ENCODE measurements around the gene DTX3L.

The DTX3L gene

DNA sequence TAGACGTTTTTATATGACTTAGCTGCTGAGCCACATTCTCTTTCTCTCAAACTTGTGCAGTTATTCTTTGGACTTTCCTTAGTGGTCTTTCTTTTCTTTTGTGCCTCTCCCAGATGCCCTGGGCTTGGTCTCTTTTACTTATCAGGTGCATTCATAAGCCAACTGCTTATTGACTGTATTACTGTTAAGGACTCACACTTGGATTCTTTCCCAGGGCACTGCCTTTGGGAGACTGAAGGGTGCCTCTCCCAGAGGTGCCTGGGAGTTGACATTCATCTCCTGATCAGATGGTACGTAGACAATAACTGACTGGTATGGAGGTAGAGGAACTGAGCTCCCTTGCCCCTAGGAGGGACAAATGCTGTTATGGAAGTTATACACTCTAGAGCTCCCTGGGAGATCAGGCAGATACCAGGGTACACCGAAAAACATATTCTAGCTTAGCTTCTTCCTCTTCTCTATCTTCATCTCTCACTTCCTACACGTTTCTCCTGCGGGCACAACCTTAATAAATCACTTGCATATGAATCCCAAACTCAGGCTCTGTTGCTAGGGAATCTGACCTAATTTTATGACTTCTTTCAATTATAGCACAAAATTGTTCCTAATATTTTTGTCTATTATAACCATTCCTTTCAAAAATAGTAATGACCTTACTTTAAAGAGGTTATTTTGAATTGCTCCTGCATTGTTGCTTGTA, 38.0 kb downstream of the DTX3L start:
- in situ Hi-C loops (cut with MboI; ENCODE audit: low sequenced_read_pairs), result no loop called here

DNA sequence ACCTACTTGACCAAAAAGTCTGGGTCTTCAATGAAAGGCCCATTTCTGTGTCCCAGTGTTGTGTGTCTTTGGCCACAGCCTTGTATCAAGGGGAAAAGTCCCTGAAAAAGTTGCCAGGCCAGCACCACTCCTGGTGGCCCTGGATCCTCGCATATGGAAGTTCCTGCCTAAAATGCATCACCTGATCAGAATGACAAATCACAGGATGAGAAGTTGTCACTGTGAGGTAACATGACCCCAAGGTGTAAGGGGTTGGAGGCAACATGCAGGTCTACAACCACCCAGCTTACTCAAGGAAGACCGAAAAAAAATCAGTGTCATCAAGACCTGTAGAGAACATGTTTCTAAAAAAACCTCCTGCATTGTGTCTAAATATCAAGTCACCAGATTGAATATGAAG, 38.9 kb downstream of the DTX3L start:
- in situ Hi-C loops (cut with MboI; ENCODE audit: low sequenced_read_pairs), result no loop called here

DNA sequence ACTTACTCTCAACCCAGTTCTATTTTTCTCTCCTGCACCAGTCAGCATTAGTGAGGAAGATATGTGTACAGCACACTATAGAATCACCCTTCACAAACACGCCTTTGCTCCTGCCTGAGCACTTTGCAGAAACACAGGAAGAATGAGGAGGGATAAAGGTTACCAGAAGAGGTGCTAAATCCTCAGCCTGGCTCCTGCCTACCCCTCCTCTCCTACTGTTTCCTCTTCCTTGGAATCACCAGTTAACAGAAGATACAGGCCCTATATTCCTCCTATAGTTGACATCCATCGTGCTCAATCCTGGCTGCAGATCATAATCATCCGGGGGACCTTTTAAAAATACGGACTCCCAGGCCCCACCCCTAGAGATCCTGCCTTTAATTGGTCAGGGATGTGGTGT, 42.2 kb downstream of the DTX3L start:
- in situ Hi-C loops (cut with MboI; ENCODE audit: low sequenced_read_pairs), result no loop called here

DNA sequence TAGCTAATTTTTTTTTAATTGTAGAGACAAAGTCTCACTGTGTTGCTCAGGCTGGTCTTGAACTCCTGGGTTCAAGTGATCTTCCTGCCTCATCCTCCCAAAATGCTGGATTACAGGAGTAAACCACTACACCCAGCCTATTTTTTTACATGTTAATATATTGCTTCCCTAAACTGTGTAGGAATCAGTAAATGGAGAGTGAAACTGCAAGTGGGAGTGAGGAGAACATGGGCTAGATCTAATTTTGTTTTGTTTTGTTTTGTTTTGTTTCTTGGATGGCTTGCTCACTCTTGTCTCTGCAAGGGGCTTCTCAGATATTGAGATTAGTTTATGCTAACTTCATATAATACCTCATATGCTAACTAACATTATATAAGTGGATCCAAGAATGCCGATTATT, 44.8 kb downstream of the DTX3L start:
- in situ Hi-C loops (cut with MboI; ENCODE audit: low sequenced_read_pairs), result no loop called here

DNA sequence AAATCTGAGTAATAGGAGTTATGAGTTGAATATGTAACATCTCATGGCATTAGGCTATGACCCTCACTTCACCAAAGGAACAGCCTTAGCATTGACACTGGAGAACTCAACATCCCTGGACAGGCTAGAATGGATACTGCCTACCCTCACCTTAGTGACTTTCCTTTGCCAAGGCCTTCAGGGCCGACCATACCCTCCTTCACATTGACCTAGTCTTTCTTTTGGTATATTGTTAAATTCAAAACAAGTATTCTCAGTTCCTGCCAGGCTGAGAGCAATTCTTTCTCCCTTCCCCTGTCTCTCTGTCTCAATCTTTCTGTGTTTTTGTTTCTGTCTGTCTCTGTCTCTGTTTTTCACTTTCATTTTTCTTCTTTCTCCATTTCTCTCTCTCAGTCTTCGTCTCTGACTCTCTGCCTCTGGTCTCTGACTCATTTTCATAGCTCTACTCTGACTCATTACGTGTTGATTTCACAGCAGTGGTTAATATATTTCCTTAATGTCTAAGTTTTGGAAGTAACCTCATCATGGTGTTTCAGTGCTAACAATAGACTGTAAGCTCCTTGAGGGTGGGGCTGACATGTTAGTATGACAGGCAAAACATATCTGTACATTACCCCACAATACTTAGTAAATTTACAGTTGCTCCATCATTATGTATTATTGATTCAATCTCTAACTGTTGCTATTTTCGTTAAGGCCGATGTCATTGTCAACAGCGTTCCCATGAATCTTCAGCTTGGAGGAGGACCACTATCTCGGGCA, 45.8 kb downstream of the DTX3L start:
- in situ Hi-C loops (cut with MboI; ENCODE audit: low sequenced_read_pairs), result no loop called here

DNA sequence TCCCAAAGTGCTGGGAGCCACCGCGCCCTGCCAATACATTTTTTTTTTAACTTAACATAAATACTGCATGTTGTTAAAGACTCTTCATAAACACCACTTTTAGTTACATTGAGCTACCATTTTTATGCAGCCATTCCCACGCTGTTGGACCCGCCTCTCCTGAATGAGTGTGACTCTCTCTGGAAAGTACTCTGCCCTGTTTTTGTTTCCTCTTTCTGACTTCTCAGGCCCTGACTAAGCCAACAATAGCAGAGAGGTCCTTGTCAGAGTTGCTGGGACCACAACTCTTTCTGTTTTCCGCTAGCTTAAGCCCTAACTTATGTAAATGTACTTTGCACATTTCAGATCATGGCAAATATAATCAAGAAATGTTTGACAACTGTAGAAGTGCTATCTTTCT, 48.6 kb downstream of the DTX3L start:
- in situ Hi-C loops (cut with MboI; ENCODE audit: low sequenced_read_pairs), result no loop called here

DNA sequence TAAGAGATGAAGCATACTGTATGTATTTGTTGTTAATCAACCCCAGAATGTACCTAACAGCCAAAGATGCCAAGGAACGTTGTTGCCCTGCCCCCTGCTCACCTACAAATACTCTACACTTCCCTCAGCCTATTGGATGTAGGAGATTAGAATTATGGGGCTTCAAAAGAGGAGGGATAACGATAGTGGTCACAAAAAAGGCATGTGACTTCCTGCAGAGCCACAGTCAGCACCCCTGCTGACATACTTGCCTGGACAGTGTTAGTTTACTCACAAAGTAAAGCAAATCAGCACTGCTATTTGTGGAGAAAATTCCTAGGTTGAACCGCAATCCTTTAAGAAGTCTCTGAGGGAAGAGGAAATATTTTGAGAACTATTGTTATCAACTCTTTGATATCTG, 51.2 kb downstream of the DTX3L start:
- in situ Hi-C loops (cut with MboI; ENCODE audit: low sequenced_read_pairs), result no loop called here

DNA sequence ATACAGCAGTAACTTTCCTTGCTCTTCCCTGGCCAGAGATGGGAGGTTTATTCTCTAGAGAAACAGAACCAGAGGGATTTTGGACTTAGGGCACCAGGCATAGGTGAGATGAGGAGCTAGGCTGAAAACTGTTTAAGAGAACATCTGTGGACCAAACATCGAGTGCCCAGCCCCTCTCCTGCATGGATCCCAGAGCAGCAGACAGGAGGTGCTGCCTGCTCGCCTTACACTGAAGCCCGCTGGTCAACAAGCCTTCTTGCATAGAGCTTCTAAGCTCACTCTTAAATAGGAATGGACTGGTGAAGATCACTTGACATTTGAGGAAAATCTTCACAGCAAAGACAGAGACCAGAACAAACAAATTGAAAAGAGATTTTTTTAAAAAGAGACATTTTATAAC, 54.5 kb downstream of the DTX3L start:
- in situ Hi-C loops (cut with MboI; ENCODE audit: low sequenced_read_pairs), result no loop called here

DNA sequence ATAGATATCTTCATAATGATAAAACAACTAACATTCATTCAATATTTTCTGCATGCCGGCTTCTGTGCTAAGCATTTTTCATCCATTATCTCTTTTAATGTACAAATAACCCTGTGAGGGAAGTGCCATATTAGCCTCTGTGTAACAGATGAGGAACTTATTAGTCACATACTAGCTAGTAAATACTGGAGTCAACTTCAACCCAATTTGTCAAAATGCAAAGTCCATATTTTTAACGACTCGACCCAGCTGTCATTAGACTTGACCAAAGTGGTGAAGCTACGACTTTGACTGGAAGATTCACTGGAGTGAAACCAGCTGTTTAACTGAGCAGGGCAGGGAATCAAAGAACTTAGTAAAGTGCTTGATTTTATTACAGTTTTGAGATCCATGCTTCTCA, 54.9 kb downstream of the DTX3L start:
- in situ Hi-C loops (cut with MboI; ENCODE audit: low sequenced_read_pairs), result no loop called here

DNA sequence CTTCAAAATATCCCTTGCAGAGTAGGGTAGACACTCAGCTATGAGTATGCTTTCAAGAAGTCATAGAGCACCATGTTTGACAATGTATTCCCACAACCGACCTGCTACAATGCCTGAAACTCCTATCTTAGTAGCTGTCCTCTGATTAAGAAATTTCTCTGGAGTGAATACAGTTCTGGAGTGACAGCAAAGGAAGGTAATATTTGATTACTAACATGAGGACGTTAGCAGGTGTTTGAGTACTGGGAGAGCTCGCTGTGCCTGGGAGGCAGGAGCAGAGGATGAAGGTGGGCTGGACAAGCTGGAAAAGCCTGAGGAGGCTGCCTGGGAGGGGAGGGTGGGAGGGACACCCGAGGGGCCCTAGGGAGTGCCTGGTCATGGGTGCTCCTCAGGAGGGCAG, 56.3 kb downstream of the DTX3L start:
- in situ Hi-C loops (cut with MboI; ENCODE audit: low sequenced_read_pairs), result no loop called here

DNA sequence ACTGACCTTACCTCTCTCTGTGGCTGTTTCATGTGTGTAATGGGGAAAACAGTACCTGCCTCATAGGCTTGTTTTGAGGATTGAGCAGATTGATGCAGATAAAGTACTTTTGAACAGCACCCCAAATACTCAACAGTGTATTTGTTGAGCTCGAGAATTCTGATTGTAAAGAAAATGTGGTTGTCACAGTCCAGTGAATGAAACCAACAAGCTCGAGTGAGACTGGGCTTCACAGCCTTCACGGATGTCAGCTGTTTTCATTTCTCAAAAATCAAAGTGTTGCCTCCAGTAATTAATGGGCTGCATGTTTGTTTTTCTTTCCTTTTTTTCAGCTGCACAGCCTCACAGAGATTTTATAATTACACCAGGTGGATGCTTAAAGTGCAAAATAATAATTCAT, 57.0 kb downstream of the DTX3L start:
- in situ Hi-C loops (cut with MboI; ENCODE audit: low sequenced_read_pairs), result no loop called here

DNA sequence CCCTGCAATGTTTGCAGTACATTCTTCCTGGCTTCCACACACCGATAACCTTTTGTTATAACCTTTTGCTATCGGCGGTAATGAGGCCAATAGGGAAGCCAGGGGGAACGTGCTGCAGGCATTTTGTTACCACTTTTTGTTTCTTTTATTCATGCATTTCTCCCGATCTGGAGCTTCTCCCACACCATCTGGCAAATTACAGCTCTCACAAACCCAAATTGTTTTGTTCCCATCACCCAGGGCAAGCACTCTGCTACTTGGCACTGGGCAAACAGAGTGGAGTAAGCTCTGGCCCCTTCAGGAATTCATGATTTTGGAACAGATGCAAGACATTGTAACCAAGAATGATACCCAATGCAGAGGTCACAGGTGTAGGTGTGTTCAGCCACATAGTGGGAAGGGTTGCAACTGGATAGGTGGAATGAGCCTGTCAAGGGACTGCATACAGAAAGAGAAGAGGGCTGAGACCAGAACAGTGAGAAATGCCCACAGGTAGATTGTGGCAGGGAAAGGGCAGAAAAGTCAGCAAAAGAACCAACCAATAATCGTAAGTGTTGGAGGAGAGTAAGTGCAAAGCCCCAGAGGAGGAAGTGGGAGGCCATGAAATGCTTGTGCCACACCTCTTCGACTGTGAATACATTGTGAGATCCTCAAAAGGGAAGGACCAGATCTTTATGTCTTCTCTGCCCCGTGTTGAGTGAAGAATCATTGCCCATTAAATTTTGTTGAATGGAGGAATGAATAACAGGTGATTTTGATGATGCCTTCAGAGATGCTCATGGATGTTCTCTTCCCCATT, 59.1 kb downstream of the DTX3L start:
- in situ Hi-C loops (cut with MboI; ENCODE audit: low sequenced_read_pairs), result no loop called here

Measured in HL-60/S4 treated with phorbol 12-myristate 13-acetate at 8.2 ng/mL for 4 days and 3 days (cell line).